Mucosa of stomach (tissue), 1 donor: ENCODE measurements around the gene HSD17B13.
"Not testable (repeated sequence)": the region's sequence is repeated elsewhere in the genome, so short reads cannot be mapped to it uniquely, and the experiment has no call there.

ENCODE experiments used
- H3K27me3 ChIP-seq: one replicate; pipeline ENCODE4 v1.7.0; 2013; ENCODE audit warnings: mild to moderate bottlenecking, low read length; ENCODE audit not compliant: control insufficient read depth, insufficient read depth
- H3K36me3 ChIP-seq: one replicate; pipeline ENCODE4 v1.7.0; 2013; ENCODE audit warnings: low read length; ENCODE audit not compliant: control insufficient read depth, insufficient read depth
- H3K4me1 ChIP-seq: one replicate; pipeline ENCODE4 v1.7.0; 2013; ENCODE audit warnings: mild to moderate bottlenecking, low read length; ENCODE audit not compliant: control insufficient read depth, insufficient read depth
- H3K4me3 ChIP-seq: one replicate; pipeline ENCODE4 v1.7.0; 2013; ENCODE audit warnings: low read length
- H3K9ac ChIP-seq: one replicate; pipeline ENCODE4 v1.7.0; 2013; ENCODE audit warnings: mild to moderate bottlenecking, low read length, moderate library complexity
- H3K9me3 ChIP-seq: one replicate; pipeline ENCODE4 v1.7.0; 2013; ENCODE audit warnings: mild to moderate bottlenecking, low read length, moderate library complexity; ENCODE audit not compliant: control insufficient read depth
- donor health status: Pancreatic carcinoma.

The HSD17B13 gene

DNA sequence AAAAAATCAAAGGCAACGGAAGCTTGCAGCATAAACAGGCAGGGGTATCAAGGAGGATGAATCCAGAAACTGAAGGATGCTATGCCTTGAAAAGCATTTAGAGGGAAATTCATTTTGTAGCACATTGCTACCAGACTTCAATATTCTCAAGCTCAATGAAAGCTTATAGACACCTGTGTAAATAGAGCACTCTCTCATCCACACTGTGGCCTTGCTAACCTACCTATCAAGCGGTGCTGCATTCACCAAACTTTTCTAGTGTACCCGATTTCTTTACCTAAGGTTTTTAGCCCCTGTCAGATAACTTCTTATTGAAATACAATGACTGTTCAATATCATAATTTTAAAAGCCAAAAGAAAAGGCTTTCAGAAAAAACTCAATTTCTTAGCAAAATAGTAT lies 20.2 kb upstream of the HSD17B13 start:
- H3K9me3 ChIP-seq: no peaks in the 10 kb centered on the region
- no peaks in the 10 kb centered on the region for H3K36me3 ChIP-seq
- no peaks in the 10 kb centered on the region for H3K4me1 ChIP-seq
- H3K9ac ChIP-seq: no peak overlapping the region
- no peak overlapping the region for H3K4me3 ChIP-seq
- H3K27me3 ChIP-seq: no peaks in the 10 kb centered on the region

DNA sequence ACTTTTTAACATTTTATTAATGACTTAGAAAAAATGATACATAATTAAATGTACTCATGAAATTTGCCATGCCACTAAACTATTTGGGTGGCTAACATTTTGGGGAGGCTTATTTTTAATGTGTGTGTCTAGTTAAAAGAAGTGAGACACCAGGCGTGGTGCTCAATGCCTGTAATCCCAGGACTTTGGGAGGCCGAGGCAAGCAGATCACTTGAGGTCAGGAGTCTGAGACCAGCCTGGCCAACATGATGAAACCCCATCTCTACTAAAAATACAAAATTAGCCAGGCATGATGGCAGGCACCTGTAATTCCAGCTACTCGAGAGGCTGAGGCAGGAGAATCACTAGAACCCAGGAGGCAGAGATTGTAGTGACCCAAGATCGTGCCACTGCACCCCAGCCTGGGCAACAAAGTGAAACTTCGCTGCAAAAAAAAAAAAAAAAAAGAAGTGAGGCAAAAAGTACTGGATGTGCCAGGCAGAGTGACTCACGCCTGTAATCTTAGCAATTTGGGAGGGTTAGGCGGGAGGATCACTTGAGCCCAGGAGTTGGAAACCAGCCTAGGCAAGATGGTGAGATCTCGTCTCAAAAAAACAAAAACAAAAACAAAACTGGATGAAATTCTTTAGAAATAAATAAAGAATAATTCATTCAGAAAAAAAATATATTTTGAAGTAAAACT lies 19.4 kb upstream of the HSD17B13 start:
- H3K4me1 ChIP-seq, H3K36me3 ChIP-seq, H3K9me3 ChIP-seq, H3K9ac ChIP-seq, H3K4me3 ChIP-seq, H3K27me3 ChIP-seq: not testable (repeated sequence)

- Histone ChIP-seq H3K9me3 (no peaks in the 10 kb centered on the region), H3K27me3 (no peaks in the 10 kb centered on the region), H3K4me3 (no peak overlapping the region), H3K4me1 (no peaks in the 10 kb centered on the region), H3K36me3 (no peaks in the 10 kb centered on the region), H3K9ac (no peak overlapping the region)
Observed at GRCh38 chr4:87339440-87339839, 16.8 kb upstream of the HSD17B13 start.

GRCh38 chr4:87337361-87337760 lies 14.7 kb upstream of the HSD17B13 start:
- no peak overlapping the region for H3K4me3 ChIP-seq
- no peak overlapping the region for H3K9ac ChIP-seq
- no peaks in the 10 kb centered on the region for H3K4me1 ChIP-seq
- H3K27me3 ChIP-seq: no peaks in the 10 kb centered on the region
- no peaks in the 10 kb centered on the region for H3K36me3 ChIP-seq
- no peaks in the 10 kb centered on the region for H3K9me3 ChIP-seq

DNA sequence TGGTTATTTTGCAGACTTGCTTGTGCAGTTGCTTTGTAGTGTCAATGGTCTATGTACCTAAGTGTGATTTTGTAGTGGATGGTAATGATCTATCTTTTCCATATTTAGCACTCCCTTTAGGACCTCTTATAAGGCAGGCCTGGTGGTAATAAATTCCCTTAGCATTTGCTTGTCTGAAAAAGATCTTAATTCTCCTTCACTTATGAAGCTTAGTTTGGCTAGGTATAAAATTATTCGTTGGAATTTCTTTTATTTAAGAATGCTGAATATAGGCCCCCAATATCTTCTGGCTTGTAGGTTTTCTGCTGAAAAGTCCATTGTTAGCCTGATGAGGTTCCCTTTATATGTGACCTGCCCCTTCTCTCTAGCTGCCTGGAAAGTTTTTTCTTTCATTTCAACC lies 10.6 kb upstream of the HSD17B13 start:
- no peaks in the 10 kb centered on the region for H3K4me1 ChIP-seq
- H3K9ac ChIP-seq: no peak overlapping the region
- H3K36me3 ChIP-seq: no peaks in the 10 kb centered on the region
- no peak overlapping the region for H3K4me3 ChIP-seq
- no peaks in the 10 kb centered on the region for H3K27me3 ChIP-seq
- no peaks in the 10 kb centered on the region for H3K9me3 ChIP-seq

GRCh38 chr4:87330761-87331160 lies 8.1 kb upstream of the HSD17B13 start:
- Histone ChIP-seq H3K4me1 (no peaks in the 10 kb centered on the region), H3K36me3 (no peaks in the 10 kb centered on the region), H3K9me3 (no peaks in the 10 kb centered on the region), H3K27me3 (no peaks in the 10 kb centered on the region), H3K9ac (no peak overlapping the region), H3K4me3 (no peak overlapping the region)

GRCh38 chr4:87327136-87327535 lies 4.5 kb upstream of the HSD17B13 start:
- no peaks in the 10 kb centered on the region for H3K27me3 ChIP-seq
- H3K4me1 ChIP-seq: no peaks in the 10 kb centered on the region
- no peaks in the 10 kb centered on the region for H3K9me3 ChIP-seq
- H3K4me3 ChIP-seq: no peak overlapping the region
- H3K9ac ChIP-seq: no peak overlapping the region
- no peaks in the 10 kb centered on the region for H3K36me3 ChIP-seq

GRCh38 chr4:87326460-87326859 lies 3.8 kb upstream of the HSD17B13 start:
- Histone ChIP-seq H3K36me3 (no peaks in the 10 kb centered on the region), H3K27me3 (no peaks in the 10 kb centered on the region), H3K9me3 (no peaks in the 10 kb centered on the region), H3K9ac (no peak overlapping the region), H3K4me3 (no peak overlapping the region), H3K4me1 (no peaks in the 10 kb centered on the region)

- no peaks in the 10 kb centered on the region for H3K9me3 ChIP-seq
- H3K27me3 ChIP-seq: no peaks in the 10 kb centered on the region
- H3K4me1 ChIP-seq: no peaks in the 10 kb centered on the region
- H3K9ac ChIP-seq: no peak overlapping the region
- no peaks in the 10 kb centered on the region for H3K36me3 ChIP-seq
- H3K4me3 ChIP-seq: no peak overlapping the region
Observed at GRCh38 chr4:87321888-87322287, 794 bp downstream of the HSD17B13 start.

GRCh38 chr4:87317527-87317926 lies 5.2 kb downstream of the HSD17B13 start:
- Histone ChIP-seq H3K27me3 (no peaks in the 10 kb centered on the region), H3K9ac (no peak overlapping the region), H3K36me3 (no peaks in the 10 kb centered on the region), H3K4me1 (no peaks in the 10 kb centered on the region), H3K9me3 (no peaks in the 10 kb centered on the region), H3K4me3 (no peak overlapping the region)

GRCh38 chr4:87316961-87317360 lies 5.7 kb downstream of the HSD17B13 start:
- Histone ChIP-seq H3K4me3 (no peak overlapping the region), H3K36me3 (no peaks in the 10 kb centered on the region), H3K27me3 (no peaks in the 10 kb centered on the region), H3K4me1 (no peaks in the 10 kb centered on the region), H3K9ac (no peak overlapping the region), H3K9me3 (no peaks in the 10 kb centered on the region)

GRCh38 chr4:87315000-87315399 lies 7.7 kb downstream of the HSD17B13 start:
- not testable (repeated sequence) for H3K9me3 ChIP-seq, H3K36me3 ChIP-seq, H3K9ac ChIP-seq, H3K27me3 ChIP-seq, H3K4me3 ChIP-seq, H3K4me1 ChIP-seq

GRCh38 chr4:87313756-87314155 lies 8.9 kb downstream of the HSD17B13 start:
- Histone ChIP-seq H3K27me3 (no peaks in the 10 kb centered on the region), H3K4me3 (no peak overlapping the region), H3K9me3 (no peaks in the 10 kb centered on the region), H3K9ac (no peak overlapping the region), H3K36me3 (no peaks in the 10 kb centered on the region), H3K4me1 (no peaks in the 10 kb centered on the region)
